ENCODE measurements around the gene CAMTA1. TPM values are rescaled to one million over a fixed set of nuclear protein-coding genes. Genes with fewer than 3 reads are reported as not detected.

The CAMTA1 gene
- total RNA-seq, 1 donor = 56.1 TPM

GRCh38 chr1:7677815-7678214, 892.6 kb downstream of the CAMTA1 start:
- no peak overlapping the region for H3K4me3 ChIP-seq (ENCODE audit: low read depth, low read length)
- no peak for TF ChIP-seq CTCF (IDR thresholded peaks at IDR 0.05; ENCODE audit: insufficient read depth, low read depth, low read length)
- no peak for DNase-seq (ENCODE audit: low read depth)

DNA sequence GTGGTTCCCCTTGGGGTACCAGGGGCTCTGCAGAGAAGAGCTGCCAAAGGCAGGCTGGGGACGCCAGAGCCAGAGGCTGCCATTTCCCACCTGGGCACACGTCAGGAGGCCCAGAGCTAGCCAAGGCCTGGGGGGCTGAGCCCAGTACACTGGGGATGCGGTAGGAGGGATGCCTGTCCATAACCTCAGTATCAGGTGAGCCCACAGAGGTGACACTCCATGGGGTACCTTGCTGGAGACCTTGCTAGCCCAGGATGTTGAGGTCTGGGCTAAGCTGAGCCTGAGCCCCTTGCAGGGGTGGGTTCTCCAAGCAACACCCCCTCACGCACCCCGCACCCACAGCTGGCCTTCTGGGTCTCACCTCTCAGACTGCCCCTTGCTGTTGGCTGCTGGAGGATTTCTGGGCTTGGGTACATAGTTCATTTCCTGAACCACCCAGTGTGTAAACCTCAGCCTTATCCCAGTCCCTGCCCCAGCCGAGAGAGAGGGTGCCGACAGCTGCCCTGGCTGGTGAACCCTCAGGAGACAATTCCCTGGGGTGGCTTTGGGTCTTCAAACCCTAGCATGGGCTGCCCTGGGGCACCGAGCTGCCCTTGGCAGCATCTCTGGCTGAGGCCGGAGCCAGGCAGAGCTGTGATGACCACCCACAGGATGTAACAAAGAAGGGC, 893.4 kb downstream of the CAMTA1 start:
- no peak for DNase-seq (ENCODE audit: low read depth)
- no peak overlapping the region for H3K4me3 ChIP-seq (ENCODE audit: low read depth, low read length)
- no peak for TF ChIP-seq CTCF (IDR thresholded peaks at IDR 0.05; ENCODE audit: insufficient read depth, low read depth, low read length)

DNA sequence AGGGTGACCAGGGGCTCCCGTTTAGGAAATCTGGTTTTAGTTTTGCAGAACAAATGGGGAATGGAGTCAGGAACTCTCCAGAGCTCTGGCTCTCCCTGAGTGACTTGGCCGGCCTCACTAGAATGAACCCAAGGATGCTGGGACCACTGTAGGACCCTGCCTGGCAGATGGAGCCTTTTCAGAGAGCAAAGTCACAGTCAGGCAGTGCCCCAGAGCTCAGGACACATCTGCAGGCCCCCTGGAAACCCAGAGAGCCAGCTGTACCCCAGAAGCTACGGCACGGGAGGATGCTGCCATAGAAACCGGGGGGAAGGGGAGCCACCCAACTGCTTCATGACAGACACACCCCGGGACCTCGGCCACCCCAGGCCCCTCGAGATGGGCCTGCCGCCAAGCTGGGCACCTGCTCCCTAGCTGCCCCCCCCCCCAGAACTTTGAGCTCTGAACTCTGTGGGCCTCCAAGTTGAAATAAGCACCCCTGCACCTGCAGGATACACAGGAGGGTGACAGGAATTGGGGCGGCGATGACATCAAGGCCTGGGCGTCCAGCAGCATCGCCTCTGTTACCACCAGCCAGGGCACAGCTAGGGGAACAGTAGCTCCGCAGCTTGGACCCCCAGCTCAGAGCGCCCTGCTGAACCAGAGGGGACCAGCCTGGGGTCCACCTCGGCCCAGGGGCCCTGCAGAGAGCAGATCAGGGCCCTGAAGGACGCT, 894.1 kb downstream of the CAMTA1 start:
- DNase-seq (ENCODE audit: low read depth) = no peak
- no peak for TF ChIP-seq CTCF (IDR thresholded peaks at IDR 0.05; ENCODE audit: insufficient read depth, low read depth, low read length)
- H3K4me3 ChIP-seq (ENCODE audit: low read depth, low read length) = no peak overlapping the region

- DNase-seq (ENCODE audit: low read depth) = no peak
- peak overlapping the region; percentile 56 for H3K4me3 ChIP-seq (ENCODE audit: low read depth, low read length)
- TF ChIP-seq CTCF (IDR thresholded peaks at IDR 0.05; ENCODE audit: insufficient read depth, low read depth, low read length) = no peak
These were observed 894.6 kb downstream of the CAMTA1 start for GRCh38 chr1:7679873-7680206.

DNA sequence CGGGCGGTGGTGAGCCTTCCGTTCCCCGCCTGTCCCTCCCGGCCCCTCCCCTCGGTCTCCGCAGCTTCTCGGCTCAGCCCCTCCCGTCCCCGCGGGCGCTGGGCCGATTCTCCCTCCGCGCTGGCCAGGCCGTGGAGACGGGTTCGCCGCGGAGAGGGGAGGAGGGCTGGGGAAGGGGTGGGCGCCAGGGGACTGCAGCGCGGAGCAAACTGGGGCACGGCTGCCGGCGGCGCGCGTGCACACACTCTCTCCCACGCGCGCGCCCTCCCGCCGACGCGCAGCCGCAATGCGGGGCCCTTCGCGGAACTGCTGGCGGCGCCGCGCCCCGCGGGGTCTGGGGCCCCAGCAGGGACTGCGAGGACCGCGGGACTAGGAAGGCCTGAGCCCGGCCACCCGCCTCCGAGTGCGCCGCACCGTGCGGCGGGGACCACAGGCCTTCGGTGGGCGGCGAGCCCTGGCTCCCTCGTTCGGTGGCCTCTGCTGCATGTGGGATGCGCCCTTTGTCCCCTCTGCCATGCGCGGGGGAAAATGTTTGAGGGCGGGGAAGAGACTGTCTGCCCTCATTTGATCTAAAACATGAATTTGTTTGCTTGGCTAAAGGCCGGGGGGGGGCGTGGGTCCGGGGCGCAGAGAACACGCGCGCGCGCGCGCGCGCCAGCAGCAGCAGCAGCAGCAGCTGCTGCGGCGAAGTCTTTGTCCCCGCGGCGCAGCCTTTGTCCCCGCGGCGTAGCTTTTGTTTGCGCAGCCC, 895.1 kb downstream of the CAMTA1 start:
- H3K4me3 ChIP-seq (ENCODE audit: low read depth, low read length) = peak overlapping the region; percentile 56
- no peak for TF ChIP-seq CTCF (IDR thresholded peaks at IDR 0.05; ENCODE audit: insufficient read depth, low read depth, low read length)
- peak; percentile 13 for DNase-seq (ENCODE audit: low read depth)

DNA sequence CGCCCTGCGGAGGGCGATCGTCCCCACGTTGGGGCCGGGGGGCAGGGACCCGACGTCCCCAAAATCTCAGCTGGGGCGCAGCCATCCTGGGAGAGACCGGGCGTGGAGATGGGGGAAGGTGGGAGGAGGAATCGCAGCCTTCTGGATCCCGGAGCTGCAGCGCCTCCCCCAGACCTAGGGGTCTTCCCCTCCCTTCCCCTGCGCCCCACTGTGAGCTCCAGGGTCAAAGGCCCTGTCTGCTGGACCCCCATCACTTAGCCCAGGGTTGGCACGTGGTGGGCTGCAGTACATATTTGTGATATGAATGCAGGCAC, 895.7 kb downstream of the CAMTA1 start:
- H3K4me3 ChIP-seq (ENCODE audit: low read depth, low read length) = peak overlapping the region; percentile 56
- TF ChIP-seq CTCF (IDR thresholded peaks at IDR 0.05; ENCODE audit: insufficient read depth, low read depth, low read length) = no peak
- no peak for DNase-seq (ENCODE audit: low read depth)

All from fibroblast of villous mesenchyme (primary cell).